CD4-positive, alpha-beta memory T cell (primary cell): ENCODE data around the gene SLC25A27. TPM values are rescaled to one million over a fixed set of nuclear protein-coding genes. Genes with fewer than 3 reads are reported as not detected.

Experiments
- CTCF ChIA-PET: fragments of 350-600 bp; sonication (Branson Sonifier 250); formaldehyde crosslinking; loops from one replicate; lab custom pipeline; 2021; ENCODE audit warnings: inconsistent platforms; ENCODE audit not compliant: partially characterized antibody; lab: Charles Lee
- POLR2A ChIA-PET: fragments of 350-600 bp; sonication (Branson Sonifier 250); formaldehyde crosslinking; loops from one replicate; lab custom pipeline; 2021; ENCODE audit not compliant: partially characterized antibody; lab: Charles Lee
- DNase-seq, 5 donors: peaks; one replicate each; pipeline versions ENCODE4 v3.0.0 to v3.0.0-alpha.2; 2020 to 2022; ENCODE audit warnings: mixed read lengths in 1 of 5
- H3K27ac ChIP-seq: one replicate; pipeline ENCODE4 v1.7.0; 2013; ENCODE audit warnings: low read depth, low read length
- H3K27me3 ChIP-seq: 2 replicates; pipeline ENCODE4 v1.7.0; 2013; ENCODE audit warnings: mild to moderate bottlenecking, low read length, moderate library complexity; ENCODE audit not compliant: insufficient read depth
- H3K36me3 ChIP-seq: 2 replicates; pipeline ENCODE4 v1.7.0; 2013; ENCODE audit warnings: mild to moderate bottlenecking, low read length, moderate library complexity; ENCODE audit not compliant: insufficient read depth
- H3K4me1 ChIP-seq: 2 replicates; pipeline ENCODE4 v1.7.0; 2013; ENCODE audit warnings: mild to moderate bottlenecking, low read length, moderate library complexity; ENCODE audit not compliant: insufficient read depth
- H3K4me3 ChIP-seq, 2 donors: one replicate each; pipeline ENCODE4 v1.7.0; 2013; ENCODE audit warnings: low read length in 2 of 2, mild to moderate bottlenecking in 1 of 2
- H3K9me3 ChIP-seq, 2 donors: one replicate each; pipeline ENCODE4 v1.7.0; 2013; ENCODE audit warnings: low read length in 2 of 2, control low read depth in 1 of 2; ENCODE audit not compliant: control insufficient read depth in 1 of 2
- H3K27ac Mint-ChIP-seq, 7 donors: one replicate each; pipeline ENCODE4 v1.8.0; 2020 to 2021; ENCODE audit warnings: mixed read lengths in 7 of 7, mild to moderate bottlenecking in 6 of 7, inconsistent platforms in 3 of 7, moderate library complexity in 3 of 7
- H3K27me3 Mint-ChIP-seq, 2 donors: one replicate each; pipeline ENCODE4 v1.8.0; 2020 to 2021; ENCODE audit warnings: mixed read lengths in 2 of 2
- H3K36me3 Mint-ChIP-seq, 2 donors: one replicate each; pipeline ENCODE4 v1.8.0; 2020 to 2021; ENCODE audit warnings: mixed read lengths in 2 of 2, inconsistent platforms in 1 of 2, mild to moderate bottlenecking in 1 of 2
- H3K4me1 Mint-ChIP-seq, 4 donors: one replicate each; pipeline ENCODE4 v1.8.0; 2020 to 2021; ENCODE audit warnings: mixed read lengths in 4 of 4, mild to moderate bottlenecking in 1 of 4
- H3K4me3 Mint-ChIP-seq, 8 donors: one replicate each; pipeline ENCODE4 v1.8.0; 2020 to 2021; ENCODE audit warnings: mixed read lengths in 8 of 8, mild to moderate bottlenecking in 7 of 8, moderate library complexity in 6 of 8, inconsistent platforms in 3 of 8
- H3K9me3 Mint-ChIP-seq, 8 donors: one replicate each; pipeline ENCODE4 v1.8.0; 2020 to 2021; ENCODE audit warnings: mixed read lengths in 8 of 8, mild to moderate bottlenecking in 5 of 8, inconsistent platforms in 3 of 8, moderate library complexity in 1 of 8
- intact Hi-C: fragments of 100-400 bp; cut with micrococcal nuclease; formaldehyde crosslinking; loops from one replicate; pipeline ENCODE4 v1.15.1; 2023
- polyA plus RNA-seq, 2 donors: library from polyadenylated mRNA; unstranded; fragments of 300-500 nt; fragmentation: Illumina TruSeq; gene quantifications; one replicate each; pipeline ENCODE4 v1.2.3, GENCODE V29; 2021
- total RNA-seq, 2 experiments: library from RNA; stranded (reverse); gene quantifications; one replicate each; pipeline ENCODE4 v1.2.3, GENCODE V29; 2021

The SLC25A27 gene
- total and polyA plus RNA-seq, 4 experiments from 2014 or later = 2.3 to 2.6 TPM; not detected in 2

GRCh38 chr6:46626228-46626909 lies 26.4 kb upstream of the SLC25A27 start:
- peaks cover 3% of the 10 kb centered on the region for H3K4me1 ChIP-seq
- H3K27ac Mint-ChIP-seq = no peak overlapping the region
- peaks cover 5 to 11% (median 7%) of the 10 kb centered on the region in 4 donors for H3K4me1 Mint-ChIP-seq
- H3K36me3 Mint-ChIP-seq = no peaks in the 10 kb centered on the region
- intact Hi-C loops = loop anchor here (1.0 kb wide), 2 partner anchors 207 to 696 kb away; no protein-coding TSS in a partner anchor
- H3K9me3 Mint-ChIP-seq = no peaks in the 10 kb centered on the region
- POLR2A ChIA-PET = no interaction called here
- no peak overlapping the region for H3K4me3 ChIP-seq
- peak in 4 of 5 donors; percentile 3 to 29 (median 12) for DNase-seq
- H3K36me3 ChIP-seq = no peaks in the 10 kb centered on the region
- H3K27ac ChIP-seq = no peak overlapping the region
- no peaks in the 10 kb centered on the region for H3K9me3 ChIP-seq
- peaks cover 3% of the 10 kb centered on the region in 2 donors for H3K27me3 Mint-ChIP-seq
- H3K27me3 ChIP-seq = no peaks in the 10 kb centered on the region
- peak overlapping the region in 5 of 8 donors; percentile 29 to 70 (median 51) for H3K4me3 Mint-ChIP-seq
- CTCF ChIA-PET = no interaction called here

DNA sequence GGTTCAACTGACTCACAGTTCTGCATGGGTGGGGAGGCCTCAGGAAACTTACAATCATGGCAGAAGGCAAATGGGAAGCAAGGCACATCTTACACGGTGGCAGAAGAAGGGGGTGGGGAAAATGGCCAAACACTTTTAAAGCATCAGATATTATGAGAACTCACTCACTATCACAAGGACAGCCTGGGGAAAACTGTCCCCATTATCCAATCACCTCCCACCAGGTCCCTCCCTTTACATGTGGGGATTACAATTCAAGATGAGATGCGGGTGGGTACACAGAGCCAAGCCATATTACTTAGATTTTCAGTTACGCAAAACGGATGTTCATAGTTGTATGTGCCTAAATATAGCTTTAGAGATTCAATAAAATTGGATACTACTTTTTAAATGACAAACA lies 25.8 kb upstream of the SLC25A27 start:
- POLR2A ChIA-PET = no interaction called here
- DNase-seq = no peak

GRCh38 chr6:46628498-46628897 lies 24.3 kb upstream of the SLC25A27 start:
- Histone ChIP-seq H3K4me3 (no peak overlapping the region), H3K27ac (no peak overlapping the region), H3K9me3 (no peaks in the 10 kb centered on the region), H3K27me3 (no peaks in the 10 kb centered on the region), H3K4me1 (peaks cover 3% of the 10 kb centered on the region), H3K36me3 (no peaks in the 10 kb centered on the region)
- no peaks in the 10 kb centered on the region for H3K36me3 Mint-ChIP-seq
- intact Hi-C loops = no loop called here
- DNase-seq = no peak
- no peaks in the 10 kb centered on the region for H3K9me3 Mint-ChIP-seq
- ChIA-PET CTCF (no interaction called here), POLR2A (no interaction called here)
- H3K27me3 Mint-ChIP-seq = peaks cover 1 to 3% of the 10 kb centered on the region in 2 donors
- H3K27ac Mint-ChIP-seq = no peak overlapping the region
- H3K4me1 Mint-ChIP-seq = peaks cover 5 to 11% (median 7%) of the 10 kb centered on the region in 4 donors
- no peak overlapping the region for H3K4me3 Mint-ChIP-seq

More for the DNA sequence above, 25.8 kb upstream of the SLC25A27 start:
- H3K27ac ChIP-seq = no peak overlapping the region
- Mint-ChIP-seq H3K36me3 (no peaks in the 10 kb centered on the region), H3K27ac (no peak overlapping the region), H3K4me3 (peak overlapping the region in 1 of 8 donors; percentile 28), H3K27me3 (peaks cover 1 to 3% of the 10 kb centered on the region in 2 donors), H3K4me1 (peaks cover 5 to 11% (median 7%) of the 10 kb centered on the region in 4 donors), H3K9me3 (no peaks in the 10 kb centered on the region)
- intact Hi-C loops = loop anchor here (1.0 kb wide), 2 partner anchors 208 to 697 kb away; no protein-coding TSS in a partner anchor
- H3K27me3 ChIP-seq = no peaks in the 10 kb centered on the region
- H3K4me3 ChIP-seq = no peak overlapping the region
- H3K36me3 ChIP-seq = no peaks in the 10 kb centered on the region
- H3K9me3 ChIP-seq = no peaks in the 10 kb centered on the region
- peaks cover 3% of the 10 kb centered on the region for H3K4me1 ChIP-seq
- CTCF ChIA-PET = interaction anchor here (0.9 kb wide), 2 partner anchors 11 to 537 kb away, joined by 3 to 8 read pairs; no protein-coding TSS in a partner anchor

DNA sequence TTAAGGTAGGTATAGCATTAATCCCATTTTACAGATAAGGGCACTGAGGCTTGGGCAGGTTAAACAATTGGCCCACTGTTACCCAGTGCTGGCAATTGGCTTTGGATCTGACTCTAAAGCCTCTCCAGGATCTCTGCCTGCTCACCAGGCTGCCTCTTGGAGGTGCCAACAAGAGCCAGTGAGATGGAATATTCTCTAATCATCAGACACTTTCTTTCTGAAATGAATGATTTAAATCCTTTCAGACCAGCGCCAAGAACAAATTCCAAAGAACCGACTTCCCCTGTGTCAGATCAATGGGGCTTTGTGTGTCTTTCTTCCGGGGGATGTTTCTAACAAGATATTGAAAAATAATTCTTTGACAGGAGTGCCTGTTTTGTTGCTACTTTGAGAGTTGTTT lies 23.8 kb upstream of the SLC25A27 start:
- Histone ChIP-seq H3K9me3 (no peaks in the 10 kb centered on the region), H3K4me1 (peaks cover 3% of the 10 kb centered on the region), H3K36me3 (no peaks in the 10 kb centered on the region), H3K27ac (no peak overlapping the region), H3K4me3 (no peak overlapping the region), H3K27me3 (no peaks in the 10 kb centered on the region)
- POLR2A ChIA-PET = no interaction called here
- peaks cover 5 to 11% (median 7%) of the 10 kb centered on the region in 4 donors for H3K4me1 Mint-ChIP-seq
- intact Hi-C loops = no loop called here
- no peaks in the 10 kb centered on the region for H3K36me3 Mint-ChIP-seq
- no peak for DNase-seq
- peaks cover 1 to 3% of the 10 kb centered on the region in 2 donors for H3K27me3 Mint-ChIP-seq
- no peak overlapping the region for H3K4me3 Mint-ChIP-seq
- CTCF ChIA-PET = no interaction called here
- peak overlapping the region in 1 of 7 donors; percentile 25 for H3K27ac Mint-ChIP-seq
- no peaks in the 10 kb centered on the region for H3K9me3 Mint-ChIP-seq

DNA sequence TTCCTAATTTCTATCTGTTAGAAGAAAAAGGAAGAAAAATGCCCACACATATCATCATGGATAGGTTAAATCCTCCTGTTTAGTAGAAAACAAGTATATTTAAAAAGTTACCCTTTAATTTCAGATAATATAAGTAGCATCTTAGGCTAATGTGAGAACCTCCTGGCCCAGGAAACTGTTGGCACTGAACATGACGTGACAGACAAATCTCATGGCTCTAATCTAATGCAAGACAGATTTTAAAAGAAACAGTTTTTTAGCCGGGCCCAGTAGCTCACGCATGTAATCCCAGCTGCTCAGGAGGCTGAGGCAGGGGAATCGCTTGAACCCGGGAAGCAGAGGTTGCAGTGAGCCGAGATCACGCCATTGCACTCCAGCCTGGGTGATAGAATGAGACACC lies 23.1 kb upstream of the SLC25A27 start:
- no peak overlapping the region for H3K4me3 ChIP-seq
- H3K36me3 Mint-ChIP-seq = no peaks in the 10 kb centered on the region
- no peak for DNase-seq
- no peaks in the 10 kb centered on the region for H3K27me3 ChIP-seq
- no peak overlapping the region for H3K27ac ChIP-seq
- H3K27ac Mint-ChIP-seq = no peak overlapping the region
- peaks cover 0 to 2% of the 10 kb centered on the region in 2 donors for H3K27me3 Mint-ChIP-seq
- H3K4me3 Mint-ChIP-seq = no peak overlapping the region
- H3K4me1 Mint-ChIP-seq = peaks cover 5 to 11% (median 7%) of the 10 kb centered on the region in 4 donors
- H3K9me3 ChIP-seq = no peaks in the 10 kb centered on the region
- H3K36me3 ChIP-seq = no peaks in the 10 kb centered on the region
- intact Hi-C loops = no loop called here
- POLR2A ChIA-PET = no interaction called here
- H3K9me3 Mint-ChIP-seq = no peaks in the 10 kb centered on the region
- CTCF ChIA-PET = no interaction called here
- H3K4me1 ChIP-seq = peaks cover 3% of the 10 kb centered on the region

GRCh38 chr6:46632053-46632452 lies 20.7 kb upstream of the SLC25A27 start:
- CTCF ChIA-PET = no interaction called here
- intact Hi-C loops = no loop called here

DNA sequence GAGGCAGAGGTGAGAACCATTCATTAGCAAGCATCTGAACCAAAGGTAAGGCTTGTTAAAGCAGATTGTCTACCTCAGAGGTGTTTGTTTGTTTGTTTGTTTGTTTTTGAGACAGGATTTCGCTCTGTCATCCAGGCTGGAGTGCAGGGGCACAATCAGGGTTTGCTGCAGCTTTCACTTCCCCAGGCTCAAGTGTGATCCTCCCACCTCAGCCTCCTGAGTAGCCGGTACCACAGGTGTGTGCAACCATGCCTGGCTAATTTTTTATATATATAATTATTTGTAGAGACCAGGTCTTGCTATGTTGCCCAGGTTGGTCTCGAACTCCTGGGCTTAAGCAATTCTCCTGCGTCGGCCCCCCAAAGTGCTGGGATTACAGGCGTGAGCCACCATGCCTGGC lies 17.3 kb upstream of the SLC25A27 start:
- Histone ChIP-seq H3K27me3 (no peaks in the 10 kb centered on the region), H3K4me1 (no peaks in the 10 kb centered on the region), H3K4me3 (no peak overlapping the region), H3K36me3 (no peaks in the 10 kb centered on the region), H3K9me3 (no peaks in the 10 kb centered on the region), H3K27ac (no peak overlapping the region)
- H3K9me3 Mint-ChIP-seq = no peaks in the 10 kb centered on the region
- H3K36me3 Mint-ChIP-seq = no peaks in the 10 kb centered on the region
- no peak for DNase-seq
- intact Hi-C loops = no loop called here
- no peak overlapping the region for H3K27ac Mint-ChIP-seq
- H3K4me3 Mint-ChIP-seq = no peak overlapping the region
- peaks cover 5% of the 10 kb centered on the region in 2 donors for H3K27me3 Mint-ChIP-seq
- POLR2A ChIA-PET = no interaction called here
- CTCF ChIA-PET = no interaction called here
- H3K4me1 Mint-ChIP-seq = no peaks in the 10 kb centered on the region

More at GRCh38 chr6:46632053-46632452, 20.7 kb upstream of the SLC25A27 start:
- H3K9me3 ChIP-seq = no peaks in the 10 kb centered on the region
- H3K4me3 ChIP-seq = no peak overlapping the region
- DNase-seq = no peak
- H3K4me1 ChIP-seq = no peaks in the 10 kb centered on the region
- POLR2A ChIA-PET = no interaction called here
- peaks cover 0 to 2% of the 10 kb centered on the region in 2 donors for H3K27me3 Mint-ChIP-seq
- H3K27ac Mint-ChIP-seq = no peak overlapping the region
- H3K4me3 Mint-ChIP-seq = no peak overlapping the region
- no peaks in the 10 kb centered on the region for H3K9me3 Mint-ChIP-seq
- H3K27me3 ChIP-seq = no peaks in the 10 kb centered on the region
- H3K4me1 Mint-ChIP-seq = no peaks in the 10 kb centered on the region
- H3K27ac ChIP-seq = no peak overlapping the region
- no peaks in the 10 kb centered on the region for H3K36me3 ChIP-seq
- no peaks in the 10 kb centered on the region for H3K36me3 Mint-ChIP-seq
